H1 (cell line): ENCODE data around the gene XAB2. TPM values are rescaled to one million over a fixed set of nuclear protein-coding genes. Genes with fewer than 3 reads are reported as not detected.

ENCODE experiments used
- CTCF ChIA-PET: fragments of 300-600 bp; sonication (Branson Sonifier 250); formaldehyde crosslinking; loops from one replicate; lab custom pipeline; 2021; ENCODE audit not compliant: partially characterized antibody; lab: Charles Lee
- POLR2A ChIA-PET: fragments of 300-600 bp; sonication (Branson Sonifier 250); formaldehyde crosslinking; loops from one replicate; lab custom pipeline; 2021; ENCODE audit warnings: inconsistent platforms; ENCODE audit not compliant: partially characterized antibody; lab: Charles Lee
- DNase-seq, 2 experiments: peaks; one replicate each; pipeline versions ENCODE4 v3.0.0 to v3.0.0-alpha.2; 2010 to 2022; ENCODE audit warnings: low spot score in 2 of 2, low read depth in 1 of 2, mixed read lengths in 1 of 2
- FAIRE-seq: peaks from 2 replicates; lab custom pipeline; 2011; peaks lifted over from hg19 to GRCh38; lab: Jason Lieb, UNC
- H2AFZ ChIP-seq: 2 replicates; pipeline ENCODE4 v1.8.1; 2012; ENCODE audit warnings: low read length, inconsistent platforms
- H2AK5ac ChIP-seq: 2 replicates; pipeline ENCODE4 v1.6.1; 2013; ENCODE audit warnings: low read depth, low read length
- H2BK120ac ChIP-seq: replicated peaks from 2 replicates; pipeline ENCODE3; 2013; ENCODE audit warnings: low read depth, low read length, inconsistent platforms
- H2BK12ac ChIP-seq: 2 replicates; pipeline ENCODE4 v1.6.1; 2013; ENCODE audit warnings: low read depth, low read length
- H2BK15ac ChIP-seq: 2 replicates; pipeline ENCODE4 v1.6.1; 2013; ENCODE audit warnings: low read length
- H2BK20ac ChIP-seq: 2 replicates; pipeline ENCODE4 v1.6.1; 2013; ENCODE audit warnings: low read length
- H2BK5ac ChIP-seq: 2 replicates; pipeline ENCODE4 v1.6.1; 2013; ENCODE audit warnings: low read depth, low read length
- H3K14ac ChIP-seq: 2 replicates; pipeline ENCODE4 v1.6.1; 2013; ENCODE audit warnings: inconsistent platforms; ENCODE audit not compliant: insufficient read length
- H3K18ac ChIP-seq: 2 replicates; pipeline ENCODE4 v1.6.1; 2013; ENCODE audit warnings: low read length; ENCODE audit errors: extremely low read depth
- H3K23ac ChIP-seq: 2 replicates; pipeline ENCODE4 v1.6.1; 2013; ENCODE audit warnings: inconsistent platforms; ENCODE audit not compliant: insufficient read length
- H3K23me2 ChIP-seq: 2 replicates; pipeline ENCODE4 v1.6.1; 2013; ENCODE audit warnings: low read depth, low read length
- H3K27ac ChIP-seq: 2 replicates; pipeline ENCODE4 v1.6.1; 2011; ENCODE audit warnings: low read depth, low read length, inconsistent platforms
- H3K27me3 ChIP-seq, 4 experiments: replicated peaks in 1 of 4; 1 replicate in 1 of 4; 2 replicates in 3 of 4; pipeline versions ENCODE4 v1.6.1 to v1.8.1; 2011 to 2013; ENCODE audit warnings: low read length in 3 of 4, mild to moderate bottlenecking in 3 of 4, inconsistent platforms in 2 of 4, mixed read lengths in 2 of 4, moderate library complexity in 1 of 4; ENCODE audit not compliant: control insufficient read depth in 3 of 4, insufficient read depth in 3 of 4; ENCODE audit errors: extremely low read depth in 1 of 4
- H3K36me3 ChIP-seq, 4 experiments: 2 replicates each; pipeline versions ENCODE4 v1.6.1 to v1.8.1; 2011 to 2013; ENCODE audit warnings: mild to moderate bottlenecking in 4 of 4, low read length in 3 of 4, moderate library complexity in 2 of 4, control low read depth in 1 of 4, inconsistent platforms in 1 of 4; ENCODE audit not compliant: insufficient read depth in 4 of 4, control insufficient read depth in 2 of 4
- H3K4ac ChIP-seq: replicated peaks from 2 replicates; pipeline ENCODE3; 2013; ENCODE audit warnings: low read length, low read depth, mixed read lengths, inconsistent platforms; ENCODE audit not compliant: insufficient read length
- H3K4me1 ChIP-seq, 4 experiments: replicated peaks in 1 of 4; 1 replicate in 1 of 4; 2 replicates in 3 of 4; pipeline versions ENCODE4 v1.6.1 to v1.8.1; 2011 to 2013; ENCODE audit warnings: low read length in 3 of 4, inconsistent platforms in 2 of 4, mixed read lengths in 1 of 4; ENCODE audit not compliant: insufficient read depth in 4 of 4, control insufficient read depth in 3 of 4
- H3K4me2 ChIP-seq, 2 experiments: 2 replicates each; pipeline versions ENCODE4 v1.6.1 to v1.8.1; 2011 to 2013; ENCODE audit warnings: low read depth in 2 of 2, low read length in 2 of 2, control low read depth in 1 of 2, inconsistent platforms in 1 of 2, mild to moderate bottlenecking in 1 of 2; ENCODE audit not compliant: insufficient read depth in 1 of 2
- H3K4me3 ChIP-seq, 4 experiments: fragments of 200-600, 300-600 bp in 1 of 4; sonication (generic), shearing (Covaris generic), sonication (Bioruptor Twin) in 1 of 4; 2 replicates each; pipeline versions ENCODE4 v1.5.1 to v1.8.1; 2011 to 2016; ENCODE audit warnings: low read length in 4 of 4, low read depth in 3 of 4, control low read depth in 2 of 4, inconsistent platforms in 2 of 4, mild to moderate bottlenecking in 2 of 4, mixed read lengths in 1 of 4, moderate library complexity in 1 of 4; ENCODE audit not compliant: insufficient read depth in 2 of 4; ENCODE audit errors: extremely low read depth in 1 of 4
- H3K56ac ChIP-seq: replicated peaks from 2 replicates; pipeline ENCODE3; 2013; ENCODE audit warnings: low read depth, mild to moderate bottlenecking, mixed read lengths, low read length, inconsistent platforms; ENCODE audit not compliant: insufficient read length
- H3K79me1 ChIP-seq: 2 replicates; pipeline ENCODE4 v1.6.1; 2013; ENCODE audit warnings: low read depth, low read length, control low read depth
- H3K79me2 ChIP-seq, 2 experiments: 2 replicates each; pipeline versions ENCODE4 v1.6.1 to v1.8.1; 2012 to 2013; ENCODE audit warnings: low read length in 2 of 2, mild to moderate bottlenecking in 2 of 2, inconsistent platforms in 1 of 2; ENCODE audit not compliant: insufficient read depth in 2 of 2, control insufficient read depth in 1 of 2
- H3K9ac ChIP-seq, 4 experiments: replicated peaks in 1 of 4; 1 replicate in 1 of 4; 2 replicates in 3 of 4; pipeline versions ENCODE4 v1.6.1 to v1.8.1; 2011 to 2013; ENCODE audit warnings: low read depth in 3 of 4, low read length in 3 of 4, control low read depth in 2 of 4, mild to moderate bottlenecking in 2 of 4, moderate library complexity in 2 of 4, inconsistent platforms in 1 of 4; ENCODE audit errors: extremely low read depth in 1 of 4
- H3K9me3 ChIP-seq, 2 experiments: 2 replicates each; pipeline versions ENCODE4 v1.6.1 to v1.8.1; 2012 to 2013; ENCODE audit warnings: mild to moderate bottlenecking in 2 of 2, moderate library complexity in 2 of 2, control low read depth in 1 of 2, inconsistent platforms in 1 of 2, low read depth in 1 of 2, low read length in 1 of 2, mixed read lengths in 1 of 2; ENCODE audit not compliant: insufficient read depth in 2 of 2
- H4K20me1 ChIP-seq, 2 experiments: replicated peaks in 1 of 2; 2 replicates each; pipeline versions ENCODE3 to v1.8.1; 2011 to 2013; ENCODE audit warnings: inconsistent platforms in 2 of 2, low read length in 2 of 2, mild to moderate bottlenecking in 1 of 2; ENCODE audit not compliant: insufficient read depth in 2 of 2, control insufficient read depth in 1 of 2
- H4K5ac ChIP-seq: 2 replicates; pipeline ENCODE4 v1.6.1; 2013; ENCODE audit warnings: low read length, low read depth, mixed read lengths, inconsistent platforms; ENCODE audit not compliant: insufficient read length
- H4K8ac ChIP-seq: 2 replicates; pipeline ENCODE4 v1.8.0; 2013; ENCODE audit warnings: mild to moderate bottlenecking, moderate library complexity, low read length, inconsistent platforms; ENCODE audit not compliant: insufficient read depth; ENCODE audit errors: extremely low read depth
- H4K91ac ChIP-seq: replicated peaks from 2 replicates; pipeline ENCODE3; 2013; ENCODE audit warnings: low read length, mixed read lengths, inconsistent platforms; ENCODE audit not compliant: insufficient read length
- ATF2 ChIP-seq: IDR thresholded peaks from 2 replicates; pipeline ENCODE4 v1.6.1; 2012; ENCODE audit warnings: low read length, inconsistent platforms
- BACH1 ChIP-seq: IDR thresholded peaks from 2 replicates; pipeline ENCODE4 v1.6.1; 2012; ENCODE audit warnings: low read length, improper control_type of control experiment
- BCL11A ChIP-seq, 2 experiments: IDR thresholded peaks; one replicate each; pipeline ENCODE4 v1.6.1; 2011; ENCODE audit warnings: low read depth in 2 of 2, low read length in 2 of 2, mild to moderate bottlenecking in 2 of 2
- CBX5 ChIP-seq: fragments of 300-800, 300-1000 bp; sonication (generic); IDR thresholded peaks from 2 replicates; pipeline ENCODE4 v1.7.1; 2016; ENCODE audit warnings: antibody characterized with exemption, low read length, low read depth
- CBX8 ChIP-seq: fragments of 300-800, 300-1000 bp; sonication (generic); IDR thresholded peaks from 2 replicates; pipeline ENCODE4 v1.7.1; 2016; ENCODE audit warnings: low read depth, low read length, borderline replicate concordance
- CEBPB ChIP-seq: IDR thresholded peaks from 2 replicates; pipeline ENCODE4 v1.6.1; 2012; ENCODE audit warnings: low read depth, low read length
- FOSL1 ChIP-seq: IDR thresholded peaks from 2 replicates; pipeline ENCODE4 v1.6.1; 2011; ENCODE audit warnings: mild to moderate bottlenecking, low read depth, low read length, moderate library complexity; ENCODE audit not compliant: insufficient read depth
- MAX ChIP-seq: IDR thresholded peaks from 2 replicates; pipeline ENCODE4 v1.6.1; 2012; ENCODE audit warnings: inconsistent platforms
- PHF8 ChIP-seq: fragments of 200-600 bp; sonication (generic); conservative IDR thresholded peaks from 2 replicates; pipeline ENCODE4 v1.7.1; 2012; ENCODE audit warnings: low read depth, mild to moderate bottlenecking, inconsistent platforms, low read length, moderate library complexity
- WGBS, 2 experiments: shearing (Covaris generic) in 1 of 2; methylation state at CpG; one replicate each; pipeline versions ENCODE4 v1.1.6 to v1.1.7; 2013 to 2015; ENCODE audit warnings: low lambda C conversion rate in 2 of 2, mixed read lengths in 2 of 2, inconsistent platforms in 1 of 2, low coverage in 1 of 2, missing lambda C conversion rate in 1 of 2; ENCODE audit not compliant: insufficient replicate concordance in 2 of 2, insufficient coverage in 1 of 2, insufficient read length in 1 of 2; ENCODE audit errors: extremely low coverage in 1 of 2, missing lambda C conversion rate in 1 of 2; 5-methylcytosine and 5-hydroxymethylcytosine counted together
- polyA plus RNA-seq, 7 experiments: library from polyadenylated mRNA; depleted of rRNA in 3 of 7; stranded (reverse) in 5 of 7; unstranded in 2 of 7; fragments of >200 nt in 5 of 7; fragments of 200-250 nt in 2 of 7; gene quantifications; 1 replicate in 5 of 7; 2 replicates in 1 of 7; 4 replicates in 1 of 7; pipeline versions ENCODE4 v1.2.1 to v1.2.3, GENCODE V29; 2011 to 2013; ENCODE audit warnings: missing spikeins in 2 of 7, mixed read lengths in 2 of 7
- total RNA-seq: library from RNA; stranded (reverse); fragmentation: NEBNext Ultra II Directional; extraction: Animal tissue kit (Norgen Biotek cat#: 25700); gene quantifications from 2 replicates; pipeline ENCODE4 v1.2.1, GENCODE V29; 2021

XAB2 gene
- total and polyA plus RNA-seq, 2 of the 8 experiments (the other 6 are each of a cell fraction or from before 2014, with no cell fraction given) = 48.2 to 49.4 TPM

GRCh38 chr19:7617735-7618134 lies 11.6 kb downstream of the XAB2 start:
- H3K56ac ChIP-seq = no peak overlapping the region
- no peak overlapping the region for H2BK5ac ChIP-seq
- H3K23ac ChIP-seq = no peak overlapping the region
- TF ChIP-seq CEBPB (no peak), MAX (no peak), FOSL1 (no peak), BACH1 (no peak), CBX5 (no peak), CBX8 (no peak), BCL11A (IDR thresholded peaks at IDR 0.05; ENCODE audit: low read depth in 2 of 2, low read length in 2 of 2) (no peak), ATF2 (no peak), PHF8 (no peak)
- no peaks in the 10 kb centered on the region for H3K4me1 ChIP-seq
- H3K27me3 ChIP-seq = no peaks in the 10 kb centered on the region
- H3K4me3 ChIP-seq = no peak overlapping the region
- no peak overlapping the region for H3K4me2 ChIP-seq
- no peak overlapping the region for H2BK120ac ChIP-seq
- no peak overlapping the region for H3K18ac ChIP-seq
- no peak overlapping the region for H3K14ac ChIP-seq
- H3K4ac ChIP-seq = no peak overlapping the region
- H2BK20ac ChIP-seq = no peak overlapping the region
- POLR2A ChIA-PET = interaction anchor here (1.1 to 4.3 kb wide), 4 partner anchors 10 to 63 kb away, joined by 3 to 29 read pairs (median 3); no protein-coding TSS in a partner anchor
- WGBS, 2 experiments = 93% methylated on average over 25 of the region's 28 CpGs; no CpG with 5 or more reads in 1 of the 2 experiments
- no peak overlapping the region for H4K5ac ChIP-seq
- H4K8ac ChIP-seq = no peak overlapping the region
- H2BK12ac ChIP-seq = no peak overlapping the region
- no peaks in the 10 kb centered on the region for H3K23me2 ChIP-seq
- no peak for FAIRE-seq
- no peak overlapping the region for H4K91ac ChIP-seq
- no peak for DNase-seq
- no peak overlapping the region for H3K9ac ChIP-seq
- H3K79me2 ChIP-seq = no peaks in the 10 kb centered on the region
- CTCF ChIA-PET = interaction anchor here (1.1 kb wide), 1 partner anchor 244 kb away, joined by 3 read pairs; no protein-coding TSS in a partner anchor
- no peak overlapping the region for H2AK5ac ChIP-seq
- no peak overlapping the region for H2AFZ ChIP-seq
- no peak overlapping the region for H2BK15ac ChIP-seq
- no peaks in the 10 kb centered on the region; the same call in 1 of the 2 replicates for H3K79me1 ChIP-seq
- H3K9me3 ChIP-seq = no peaks in the 10 kb centered on the region
- no peak overlapping the region for H3K27ac ChIP-seq
- H4K20me1 ChIP-seq = peaks cover 6 to 14% of the 10 kb centered on the region in 2 experiments
- peaks cover 3 to 48% (median 20%) of the 10 kb centered on the region in 4 experiments; a peak in 6 of 8 replicates for H3K36me3 ChIP-seq
